Stimulated activated CD4-positive, alpha-beta T cell treated with anti-CD3 and anti-CD28 coated beads, TNF-alpha, amount 100 ng/mL, for 48 hours (primary cell): ENCODE results near the gene SUZ12.
"Not testable (repeated sequence)": the region's sequence is repeated elsewhere in the genome, so short reads cannot be mapped to it uniquely, and the experiment has no call there.

Experiments used
- DNase-seq, 3 donors: peaks; one replicate each; pipeline ENCODE4 v3.0.0-alpha.2; 2020; ENCODE audit warnings: low read depth in 3 of 3

SUZ12 gene

GRCh38 chr17:32040246-32040645, 103.4 kb downstream of the SUZ12 start:
- DNase-seq, result not testable (repeated sequence)

- not testable (repeated sequence) for DNase-seq
Observed at GRCh38 chr17:32041306-32041875, 104.6 kb downstream of the SUZ12 start.

- DNase-seq, result not testable (repeated sequence)
Observed at GRCh38 chr17:32042266-32042665, 105.5 kb downstream of the SUZ12 start.

- not testable (repeated sequence) for DNase-seq
Observed at GRCh38 chr17:32045611-32046010, 108.8 kb downstream of the SUZ12 start.

- DNase-seq, result not testable (repeated sequence)
Observed at GRCh38 chr17:32047663-32048062, 110.9 kb downstream of the SUZ12 start.
